HG03039 (cell line): ENCODE results near the gene WNT1.

Source experiments
- ATAC-seq: cut with Tn5 transposase; IDR thresholded peaks from one replicate; pipeline ENCODE4 v1.9.1; 2021; ENCODE audit warnings: mild to moderate bottlenecking, moderate library complexity; ENCODE audit not compliant: unreplicated experiment

Gene WNT1

DNA sequence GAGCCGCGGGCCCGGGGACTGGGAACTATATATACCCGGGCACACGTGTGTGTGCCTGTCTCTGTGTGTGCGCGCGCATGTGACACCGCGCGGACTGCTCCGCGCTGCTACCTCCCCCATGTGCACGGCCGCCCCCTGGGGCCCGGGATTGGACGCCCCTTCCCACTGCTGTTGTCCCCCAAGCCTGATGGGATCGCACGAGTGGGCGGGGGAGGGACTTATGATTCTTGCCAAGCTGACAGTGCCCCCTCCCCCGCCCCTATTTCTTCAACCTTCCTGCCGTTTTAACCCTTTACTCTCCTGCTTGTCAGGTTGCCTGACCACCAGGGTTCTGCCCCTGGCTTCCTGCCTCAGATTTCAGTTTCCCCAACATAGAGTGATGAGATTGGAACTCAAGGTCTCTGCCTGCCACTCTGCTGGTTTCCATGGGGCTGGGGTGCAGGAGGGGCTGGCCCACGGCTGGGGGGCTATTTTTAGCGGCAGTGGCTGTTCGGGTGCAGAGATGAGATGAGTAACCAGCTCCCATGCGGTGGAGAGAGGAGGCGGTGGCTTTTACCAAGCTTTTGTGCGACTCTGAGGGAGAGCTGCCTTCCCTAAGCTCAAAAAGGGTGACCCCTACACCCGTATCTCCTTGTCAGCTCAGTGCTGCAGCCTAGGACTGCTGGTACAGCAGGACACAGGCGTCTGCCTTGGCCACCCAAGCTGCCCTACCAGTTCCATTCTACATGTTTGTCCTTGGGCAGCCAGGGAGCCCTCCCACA lies 21.4 kb downstream of the WNT1 start, which contains the start of gene DDN:
Gene DDN (minus strand): TSS at position 5 of the 761 bp plus-strand sequence. CDS start 88 bp downstream, outside the sequence.
- ATAC-seq = no peak

DNA sequence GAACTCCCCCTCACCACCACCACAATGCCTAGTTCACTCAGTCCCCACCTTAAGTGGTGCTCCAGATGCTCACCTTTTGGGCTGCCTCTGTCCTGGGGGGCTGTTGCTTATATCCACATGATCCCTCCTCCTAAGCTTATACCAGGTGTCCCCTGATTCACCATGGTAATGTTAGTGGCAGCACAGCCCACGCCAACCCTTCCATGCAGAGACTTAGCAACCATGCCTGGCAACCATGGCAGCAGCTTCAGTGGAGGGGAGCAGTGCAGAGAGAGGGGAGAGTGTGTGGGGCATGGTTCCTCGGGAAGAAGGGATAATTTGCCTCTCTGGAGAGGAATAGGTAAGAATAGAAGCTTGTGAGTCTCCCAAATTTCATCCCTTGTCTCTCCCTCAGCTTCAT lies 22.2 kb downstream of the WNT1 start:
- ATAC-seq = no peak

DNA sequence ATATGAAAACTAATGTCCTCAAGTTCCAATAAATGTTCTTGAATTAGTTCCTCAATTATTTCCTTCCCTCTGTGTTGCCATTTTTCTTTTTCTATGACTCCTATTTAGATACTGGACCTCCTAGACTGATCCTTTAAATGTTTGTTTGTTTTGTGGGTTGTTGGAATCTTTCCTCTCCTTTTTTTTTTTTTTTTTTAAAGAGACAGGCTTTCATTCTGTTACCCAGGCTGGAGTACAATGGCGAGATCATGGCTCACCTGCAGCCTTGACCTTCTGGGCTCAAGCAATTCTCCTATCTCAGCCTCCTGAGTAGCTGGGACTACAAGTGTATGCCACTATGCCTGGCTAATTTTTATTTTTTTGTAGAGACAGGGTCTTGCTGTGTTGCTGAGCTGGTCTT lies 30.8 kb downstream of the WNT1 start:
- ATAC-seq = no peak

DNA sequence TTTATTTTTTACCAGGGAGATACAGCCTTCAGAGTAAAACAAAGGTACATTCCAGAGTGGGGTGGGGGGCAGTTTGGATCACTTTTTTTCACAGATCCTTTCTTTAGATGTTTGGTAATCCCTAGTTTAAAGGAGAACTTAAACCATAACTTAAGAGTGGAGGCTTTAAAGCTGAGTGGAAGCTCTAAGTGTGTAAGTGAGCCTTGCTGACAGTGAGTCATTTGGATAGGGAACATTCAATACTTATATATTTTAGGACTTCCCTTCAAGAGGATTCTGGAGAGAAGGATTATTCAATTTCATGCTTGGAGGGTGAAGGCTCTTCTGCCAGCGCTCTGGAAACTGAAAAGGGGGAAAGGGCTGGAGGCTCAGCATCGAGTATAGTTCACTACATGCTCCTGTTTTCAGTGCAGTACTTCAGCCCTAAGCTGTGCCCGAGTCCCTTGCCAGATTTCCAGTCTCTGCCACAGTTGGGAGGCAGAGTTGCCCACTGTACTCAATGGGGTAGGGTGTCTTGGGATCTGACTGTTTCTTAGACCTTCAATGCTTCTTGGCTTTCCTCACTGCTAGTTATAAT lies 32.1 kb downstream of the WNT1 start:
- ATAC-seq = no peak

DNA sequence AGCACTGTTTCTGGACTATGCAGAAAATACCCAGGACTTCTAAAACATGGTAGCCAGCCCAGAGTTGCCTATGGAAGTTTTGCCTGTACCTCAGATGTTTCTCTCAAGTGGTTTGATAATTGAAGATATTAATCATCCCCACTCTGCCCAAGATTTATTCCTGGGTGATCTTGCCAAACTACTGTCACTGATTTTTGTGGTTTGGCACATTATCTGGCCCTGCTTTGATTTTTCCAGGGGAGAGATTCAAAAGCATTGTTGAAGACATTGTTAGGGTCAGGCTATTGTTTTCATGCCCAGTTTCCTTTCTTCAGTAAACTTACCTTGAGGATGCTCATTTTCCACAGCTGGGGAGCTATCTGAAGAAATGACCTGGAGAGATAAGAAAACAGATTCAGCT lies 34.6 kb downstream of the WNT1 start:
- ATAC-seq = no peak

DNA sequence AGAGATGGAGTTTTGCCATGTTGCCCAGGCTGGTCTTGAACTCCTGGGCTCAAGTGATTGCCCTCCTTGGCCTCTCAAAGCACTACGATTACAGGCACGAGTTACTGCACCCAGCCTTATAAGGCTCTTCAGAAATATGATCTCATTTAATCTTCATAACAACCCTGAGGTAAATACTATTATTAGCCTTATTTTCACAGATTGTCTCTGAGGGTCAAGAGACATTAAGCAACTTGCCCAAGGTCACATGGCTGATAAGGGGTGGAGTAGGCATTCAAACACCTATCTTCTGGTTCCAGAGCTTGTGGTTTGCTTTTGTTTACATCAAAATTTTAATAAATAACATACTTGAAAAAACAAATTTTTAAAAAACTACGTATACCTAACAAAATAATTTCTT lies 35.3 kb downstream of the WNT1 start:
- no peak for ATAC-seq

DNA sequence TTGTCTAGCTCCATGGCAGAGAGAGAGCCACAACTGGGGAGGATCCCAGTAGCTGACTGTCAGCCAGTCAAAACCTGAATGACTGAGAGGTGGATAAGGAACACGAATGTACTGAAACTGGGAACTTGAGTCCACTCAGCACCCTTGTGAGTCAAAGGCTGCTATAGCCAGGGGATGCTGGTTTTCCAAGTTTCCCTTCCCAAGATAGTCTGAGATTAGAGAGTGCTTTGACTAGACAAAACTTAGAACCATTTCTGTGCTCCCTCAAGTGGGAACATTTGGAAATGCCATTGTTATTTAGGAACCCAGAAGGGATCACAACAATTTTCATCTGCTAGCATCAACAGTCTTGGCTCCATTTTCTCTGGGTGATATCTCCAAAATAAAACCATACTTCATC lies 36.4 kb downstream of the WNT1 start:
- ATAC-seq = no peak

DNA sequence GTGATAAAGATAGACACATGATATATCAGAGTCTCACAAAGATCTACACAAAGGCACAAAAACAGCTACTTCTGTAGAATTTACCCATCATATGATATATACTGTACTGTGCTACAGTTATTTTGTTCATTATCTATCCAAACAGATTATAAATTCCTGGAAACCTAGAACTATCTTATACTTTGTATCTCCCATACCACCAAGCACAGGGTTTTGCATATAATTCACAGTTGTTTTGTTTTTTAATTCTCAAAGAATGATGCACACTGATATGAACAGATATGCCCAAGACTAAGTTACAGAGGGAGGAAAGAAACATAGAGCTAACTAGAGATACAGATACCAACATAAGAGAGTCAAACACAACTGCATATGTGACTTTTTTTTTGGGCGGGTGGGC lies 37.1 kb downstream of the WNT1 start:
- ATAC-seq = no peak

DNA sequence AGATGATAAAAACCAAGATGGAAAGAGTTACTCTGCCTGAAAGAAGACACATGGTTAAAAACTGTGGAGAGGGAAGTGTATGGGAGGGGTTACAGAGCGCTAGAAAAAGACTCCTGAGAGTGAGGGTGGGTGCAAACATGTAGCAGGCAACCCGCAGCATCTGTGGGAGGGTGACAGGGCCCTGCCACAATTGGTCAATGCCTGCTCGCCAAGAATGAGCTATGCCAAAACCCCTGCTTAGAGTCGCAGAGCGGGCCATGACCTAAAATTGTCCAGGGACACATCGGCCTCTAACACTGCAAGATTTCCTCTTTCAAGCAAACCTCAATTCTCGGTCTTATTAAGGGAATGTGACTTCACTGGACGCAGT lies 39.8 kb downstream of the WNT1 start:
- ATAC-seq = no peak

DNA sequence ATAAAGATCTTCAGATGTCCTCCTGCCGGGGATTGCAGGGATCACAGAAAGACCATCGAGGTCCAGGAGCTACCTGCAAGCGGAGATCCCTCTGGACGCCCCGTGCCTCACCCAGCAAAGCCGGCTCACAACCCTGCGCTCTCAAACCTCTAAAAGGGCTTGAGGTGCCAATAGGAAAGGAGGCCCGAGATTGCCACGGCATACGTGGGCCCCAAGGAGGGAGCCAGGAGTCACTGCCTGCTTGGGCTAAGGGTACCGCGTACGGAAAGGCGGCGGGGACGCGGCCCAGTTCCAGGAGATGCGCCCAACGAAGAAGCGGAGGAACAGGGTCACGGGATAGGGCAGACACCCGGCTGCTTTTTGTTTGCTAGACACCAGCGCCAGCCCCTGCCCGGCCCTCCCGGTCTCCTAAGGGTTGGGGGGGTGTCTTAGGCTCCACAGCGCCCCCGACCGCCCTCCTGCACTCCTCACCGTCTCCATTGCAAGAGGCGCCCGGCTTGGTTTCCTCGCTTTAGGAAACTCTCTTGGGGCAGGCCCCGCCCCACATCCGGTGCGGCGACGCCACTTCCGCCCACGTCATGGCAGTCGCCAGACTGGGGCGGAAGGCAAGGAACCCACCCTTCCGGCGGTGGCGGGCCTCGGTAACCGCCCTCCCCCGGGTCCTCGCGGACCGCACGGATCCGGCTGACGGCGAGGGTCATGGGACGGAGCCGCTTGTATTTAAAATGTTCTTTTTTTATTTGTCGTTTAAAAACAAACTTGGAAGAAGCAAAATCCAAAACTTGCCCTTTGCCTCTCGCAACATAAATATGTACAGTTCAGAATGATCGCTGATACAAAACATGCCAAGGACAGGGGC lies 40.4 kb downstream of the WNT1 start, which contains the start of gene PRKAG1:
Gene PRKAG1 (minus strand): TSS at position 516 of the 859 bp plus-strand sequence. CDS start 36 bp downstream, at position 480.
- ATAC-seq = peak; percentile 84

DNA sequence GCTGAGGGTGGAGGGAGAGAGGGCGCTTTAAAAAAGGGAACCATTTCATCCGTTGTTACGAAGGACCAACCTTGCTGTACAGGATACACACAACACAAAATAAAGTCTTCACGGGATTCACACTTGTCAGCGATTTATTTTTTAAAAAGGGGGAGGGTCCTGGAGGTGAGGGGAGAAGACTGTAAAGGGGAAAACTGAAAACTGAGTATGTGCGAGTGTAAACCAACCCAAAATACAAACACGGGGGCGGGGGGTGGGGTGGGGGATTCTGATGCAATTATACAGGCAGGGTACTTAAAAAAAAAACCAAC lies 41.0 kb downstream of the WNT1 start:
- peak; percentile 2 for ATAC-seq

DNA sequence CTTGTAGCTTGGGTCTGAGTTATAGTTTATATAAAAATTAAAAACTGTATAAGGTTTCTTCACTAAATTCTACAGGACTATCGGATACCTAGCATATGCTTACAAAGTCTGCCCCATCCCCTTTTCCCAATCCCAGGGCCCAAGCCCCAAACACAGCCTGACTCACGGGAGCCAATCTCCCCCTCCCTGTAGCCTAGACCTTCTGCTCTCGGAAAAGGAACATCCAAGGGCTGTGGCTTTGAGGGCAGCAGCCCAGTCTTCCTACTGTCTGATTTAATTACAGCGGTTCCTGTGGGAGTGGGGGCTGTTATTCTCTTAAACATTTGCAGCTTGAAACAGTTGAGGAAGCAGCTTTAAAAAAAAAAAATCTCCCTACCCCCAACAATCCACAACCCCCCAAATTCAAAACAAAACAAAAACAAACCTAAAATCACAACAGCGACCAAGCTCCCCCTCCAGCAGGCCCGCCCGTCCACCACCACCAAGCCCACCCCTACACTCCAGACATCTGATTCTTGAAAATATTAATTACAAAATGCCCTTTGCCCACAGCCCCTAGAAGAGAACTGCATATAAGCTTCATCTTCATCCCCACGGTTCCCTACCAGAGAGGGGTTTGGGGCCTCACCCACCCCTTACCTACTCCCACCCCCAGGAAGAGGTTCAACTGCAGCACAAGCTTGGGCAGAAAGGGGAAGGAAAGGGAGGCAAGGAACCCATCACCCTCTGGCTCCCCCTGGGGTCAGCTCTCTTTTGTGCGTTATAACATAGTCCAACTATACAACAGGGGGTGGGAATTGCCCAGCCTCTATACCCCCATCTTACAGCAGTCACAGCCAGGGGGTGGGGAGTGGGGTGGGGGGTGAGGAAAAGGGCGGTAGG lies 41.6 kb downstream of the WNT1 start:
- ATAC-seq = no peak

DNA sequence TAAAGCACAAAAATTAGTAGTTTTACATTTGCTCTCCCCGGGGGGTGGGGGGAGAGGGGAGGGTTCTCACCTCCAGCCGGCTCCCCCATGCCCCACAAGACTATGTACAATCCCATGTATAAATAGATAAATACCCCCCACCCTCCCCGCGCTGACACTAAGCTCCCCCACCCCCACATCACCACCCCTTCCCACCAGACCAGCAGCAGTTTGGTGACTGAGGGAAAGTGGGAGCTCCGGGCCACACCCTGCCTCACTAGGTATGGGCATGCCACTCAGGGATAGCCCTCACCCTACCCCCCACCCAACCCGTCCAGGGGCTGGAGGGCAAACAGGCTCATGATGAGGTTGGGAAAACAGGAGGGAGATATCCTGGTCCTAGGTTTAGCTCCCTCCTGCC lies 42.3 kb downstream of the WNT1 start:
- ATAC-seq = no peak

DNA sequence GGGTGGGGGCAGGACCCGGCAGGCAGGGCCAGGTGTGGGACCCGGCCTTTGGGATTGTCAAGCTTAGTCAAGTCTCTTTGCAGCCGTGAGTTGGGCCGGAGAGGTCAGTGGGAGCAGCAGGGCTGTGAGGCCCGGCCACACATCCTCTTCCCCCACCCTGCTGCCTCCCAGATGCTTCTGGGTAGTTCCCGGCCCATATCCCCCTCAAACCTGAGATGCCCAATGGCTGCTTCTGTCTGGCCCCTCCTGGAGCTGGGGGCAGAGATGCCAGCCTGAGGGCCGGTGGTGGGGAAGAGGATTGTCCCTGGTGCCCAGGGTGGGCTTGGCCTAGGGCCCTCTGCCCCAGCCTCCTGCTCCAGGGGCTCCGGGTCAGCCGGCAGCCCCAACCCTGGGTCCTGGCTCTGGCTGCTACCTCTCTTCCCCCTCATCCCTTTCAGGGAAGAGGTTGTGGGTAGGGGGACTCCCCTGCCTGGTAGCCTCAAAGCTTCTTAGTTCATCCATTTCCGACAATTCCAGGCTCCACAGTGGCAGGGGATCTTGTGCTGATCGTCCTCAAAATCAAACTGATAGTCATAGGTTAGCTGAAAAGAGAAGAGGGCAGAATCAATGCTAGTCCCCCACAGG lies 43.3 kb downstream of the WNT1 start:
- ATAC-seq = no peak

DNA sequence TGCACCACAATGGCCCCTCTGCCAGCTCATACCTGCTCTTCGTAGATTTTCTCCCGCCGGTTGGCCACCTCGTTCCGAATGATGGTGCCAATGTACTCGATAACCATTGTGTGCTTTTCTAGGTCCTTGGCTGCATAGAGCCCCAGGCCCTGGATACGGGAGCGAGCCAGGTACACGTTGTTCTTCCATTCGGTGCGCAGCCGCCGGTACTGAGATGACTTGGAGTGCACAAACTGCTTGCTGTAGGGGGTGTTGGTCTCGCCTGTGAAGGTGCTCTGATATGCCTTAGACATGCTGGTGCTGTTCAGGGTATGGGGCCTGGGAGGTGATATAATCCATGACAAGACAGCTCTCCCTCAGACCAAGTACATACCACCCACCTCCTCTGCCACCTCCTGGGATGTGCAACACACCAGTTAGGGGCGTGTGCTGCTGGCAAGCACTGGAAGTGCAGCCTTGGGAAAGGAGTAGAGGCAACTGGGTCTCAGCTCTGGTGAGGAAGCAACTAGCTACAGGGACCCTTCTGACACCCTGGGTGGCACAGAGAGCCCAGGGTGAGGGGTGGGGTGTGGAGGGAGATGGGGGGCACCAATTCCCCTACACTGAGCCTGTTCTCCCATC lies 44.5 kb downstream of the WNT1 start:
- no peak for ATAC-seq

DNA sequence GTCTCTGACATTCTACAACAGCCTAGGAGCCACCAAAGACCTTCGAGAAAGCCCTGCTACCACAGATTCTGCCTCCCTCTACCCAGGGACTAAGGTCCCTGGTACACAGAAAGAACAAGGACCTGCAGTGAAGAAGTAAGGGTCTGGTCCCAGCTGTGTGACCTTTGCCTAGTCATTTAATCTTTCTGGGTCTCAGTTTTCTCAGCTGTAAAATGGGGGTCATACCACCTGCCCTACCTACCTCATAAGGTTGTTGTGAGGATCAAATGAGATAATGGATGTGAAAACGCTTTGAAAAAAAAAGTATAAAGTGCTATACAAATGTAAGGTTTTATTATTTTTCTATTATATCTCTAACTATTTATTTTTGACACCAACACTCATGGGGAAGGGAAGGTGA lies 45.7 kb downstream of the WNT1 start:
- no peak for ATAC-seq

DNA sequence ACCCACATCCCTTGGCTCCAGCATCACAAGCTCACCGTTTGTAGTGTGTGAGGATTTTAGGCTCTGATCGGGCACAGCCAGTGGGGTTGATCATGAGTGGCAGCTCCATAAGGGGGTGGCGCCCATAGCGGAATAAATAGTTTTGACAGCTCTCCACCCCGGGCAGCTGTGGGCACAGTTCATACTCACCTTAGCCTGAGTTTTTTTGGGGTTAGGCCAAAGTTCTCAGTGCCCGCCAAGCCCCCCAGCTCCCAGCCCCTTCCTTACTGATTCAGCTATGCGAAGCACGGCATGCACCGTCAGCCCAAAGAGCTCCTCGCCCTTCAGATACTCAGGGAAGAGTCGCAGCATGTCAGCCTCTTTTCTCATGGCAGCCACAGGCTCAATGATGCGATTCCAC lies 46.4 kb downstream of the WNT1 start:
- no peak for ATAC-seq

DNA sequence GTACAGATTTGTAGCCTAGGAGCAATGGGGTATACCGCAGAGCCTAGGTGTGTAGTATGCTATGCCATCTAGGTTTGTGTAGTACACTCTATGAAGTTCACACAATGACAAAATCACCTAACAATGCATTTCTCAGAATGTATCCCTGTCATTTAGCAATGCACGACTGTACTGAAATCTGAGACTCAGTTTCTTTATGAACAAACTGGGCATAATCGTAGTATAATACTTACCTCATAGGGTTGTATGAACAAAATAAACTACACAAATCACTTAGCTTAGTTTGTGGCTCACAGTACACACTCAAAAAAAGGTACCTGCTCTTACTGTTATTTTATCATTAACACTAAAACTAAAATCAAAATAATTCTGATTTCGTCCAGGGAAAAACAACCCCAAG lies 47.3 kb downstream of the WNT1 start:
- ATAC-seq = no peak

DNA sequence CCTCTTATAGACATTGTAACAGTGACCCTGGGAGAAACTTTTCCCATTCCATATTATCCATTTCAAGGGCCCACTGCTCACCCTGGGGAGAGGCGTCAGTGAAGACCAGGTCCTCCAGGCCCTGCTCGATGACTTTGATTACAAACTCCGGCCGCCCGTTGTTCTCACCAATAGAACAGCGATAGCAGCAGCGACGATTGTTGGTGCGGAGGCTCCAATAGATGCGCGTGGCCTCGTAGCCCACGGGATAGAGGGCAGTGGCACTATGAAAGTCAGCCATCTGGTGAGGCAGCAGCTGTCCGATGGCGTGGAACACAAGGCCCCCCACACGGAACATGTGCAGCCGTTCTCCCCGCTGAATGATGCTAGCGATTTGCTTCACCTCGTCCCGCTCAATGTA lies 48.0 kb downstream of the WNT1 start:
- ATAC-seq = no peak
